Gastroesophageal sphincter (tissue), 4 donors: ENCODE data around the gene PPIF. TPM values are rescaled to one million over a fixed set of nuclear protein-coding genes. Genes with fewer than 3 reads are reported as not detected.
"Not testable (repeated sequence)": the region's sequence is repeated elsewhere in the genome, so short reads cannot be mapped to it uniquely, and the experiment has no call there.

Experiments
- ATAC-seq: fragments of 150-250 bp; one replicate; pipeline ENCODE4 v1.9.1; 2016; ENCODE audit warnings: mild to moderate bottlenecking, moderate library complexity
- H3K27ac ChIP-seq, 4 donors: fragments of 200-600 bp; sonication (generic) in 3 of 4; 1 replicate in 3 of 4; 2 replicates in 1 of 4; pipeline ENCODE4 v1.5.1; 2016 to 2019
- H3K27me3 ChIP-seq: fragments of 200-600 bp; sonication (generic); one replicate; pipeline ENCODE4 v1.5.1; 2019
- H3K36me3 ChIP-seq, 2 donors: fragments of 200-600 bp; sonication (generic); one replicate each; pipeline ENCODE4 v1.5.1; 2019; ENCODE audit warnings: control low read depth in 1 of 2
- H3K4me1 ChIP-seq, 3 donors: fragments of 200-600 bp; sonication (generic); 1 replicate in 2 of 3; 2 replicates in 1 of 3; pipeline ENCODE4 v1.5.1; 2016 to 2019; ENCODE audit warnings: control low read depth in 2 of 3
- H3K4me3 ChIP-seq, 2 donors: fragments of 200-600 bp; sonication (generic); one replicate each; pipeline ENCODE4 v1.5.1; 2019; ENCODE audit warnings: mild to moderate bottlenecking in 1 of 2, moderate library complexity in 1 of 2
- H3K9me3 ChIP-seq, 3 donors: fragments of 200-600 bp; sonication (generic); one replicate each; pipeline ENCODE4 v1.5.1; 2017 to 2019; ENCODE audit warnings: control low read depth in 2 of 3
- EP300 ChIP-seq: sonication (generic); formaldehyde crosslinking; IDR thresholded peaks from one replicate; pipeline ENCODE4 v1.6.1; 2017; ENCODE audit warnings: antibody characterized with exemption, mild to moderate bottlenecking
- POLR2A ChIP-seq, 2 donors: fragments of 450-650 bp; IDR thresholded peaks; one replicate each; pipeline ENCODE4 v1.6.1; 2017; ENCODE audit warnings: antibody characterized with exemption in 2 of 2, mild to moderate bottlenecking in 2 of 2, moderate library complexity in 1 of 2
- POLR2AphosphoS5 ChIP-seq: sonication (generic); formaldehyde crosslinking; IDR thresholded peaks from one replicate; pipeline ENCODE4 v1.6.1; 2017; ENCODE audit warnings: antibody characterized with exemption
- WGBS, 2 donors: methylation state at CpG; one replicate each; pipeline ENCODE4 v1.1.5; 2018; ENCODE audit warnings: low coverage in 1 of 2; 5-methylcytosine and 5-hydroxymethylcytosine counted together
- total RNA-seq, 4 donors: library from RNA; depleted of rRNA; stranded (reverse); fragments of >200 nt; gene quantifications; one replicate each; pipeline ENCODE4 v1.1.0, GENCODE V29; 2016
- TF ChIP-seq, protein P1 (sequence below), 4 experiments: fragments of 200-600 bp in 2 of 4; fragments of 450-650 bp in 2 of 4; sonication (generic) in 1 of 4; IDR thresholded peaks; one replicate each; pipeline ENCODE4 v1.5.1; 2017 to 2019; ENCODE audit warnings: antibody characterized with exemption in 4 of 4, mild to moderate bottlenecking in 2 of 4, moderate library complexity in 2 of 4

PPIF gene
- total RNA-seq, 4 donors from 2014 or later, result 16.5 to 38.0 (median 22.8) TPM

DNA sequence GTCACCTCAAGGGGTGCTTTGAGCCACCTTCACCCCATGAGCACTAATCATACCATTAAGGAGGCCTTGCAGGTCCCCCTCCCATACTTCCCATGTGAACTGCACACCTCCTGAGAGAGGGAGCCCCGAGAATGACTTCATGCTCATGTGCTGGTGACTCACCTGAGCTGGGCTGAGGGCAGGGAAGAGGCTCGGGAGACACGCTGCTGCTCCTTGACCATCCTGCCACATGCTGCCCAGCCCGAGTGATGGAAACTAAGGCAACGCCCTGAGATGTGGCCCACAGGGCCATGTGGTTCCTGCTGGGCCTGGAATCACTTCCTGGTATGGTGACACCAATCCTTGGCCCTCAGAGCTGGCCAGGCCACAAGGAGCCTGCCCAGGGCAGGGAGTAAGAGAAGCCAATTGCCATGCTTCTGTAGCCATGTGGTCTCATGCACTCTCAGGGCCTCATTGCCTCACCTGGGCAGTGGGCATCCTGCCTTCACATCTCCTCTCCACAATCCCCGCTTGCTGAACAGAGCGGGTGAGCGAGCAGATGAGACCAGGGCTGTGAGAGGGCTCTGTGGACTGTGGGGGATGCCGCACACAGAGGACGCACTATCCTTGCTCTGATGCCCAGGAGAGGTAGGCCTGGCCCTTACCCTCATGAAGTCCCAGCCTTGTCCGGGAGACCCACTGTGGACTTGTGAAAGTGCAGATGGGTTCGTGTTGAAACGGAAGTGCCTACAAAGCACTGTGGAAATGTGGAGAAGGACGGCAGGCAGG is 18.3 kb upstream of the PPIF start:
- no peak overlapping the region for H3K4me3 ChIP-seq
- no peak overlapping the region for H3K27ac ChIP-seq
- H3K4me1 ChIP-seq, result no peaks in the 10 kb centered on the region
- H3K9me3 ChIP-seq, result no peaks in the 10 kb centered on the region
- H3K36me3 ChIP-seq, result no peaks in the 10 kb centered on the region
- no peak for ATAC-seq
- 88 to 100% methylated on average over 2 to 5 of the region's 14 CpGs for WGBS, 2 donors
- no peak for TF ChIP-seq EP300
- TF ChIP-seq, protein P1, sequence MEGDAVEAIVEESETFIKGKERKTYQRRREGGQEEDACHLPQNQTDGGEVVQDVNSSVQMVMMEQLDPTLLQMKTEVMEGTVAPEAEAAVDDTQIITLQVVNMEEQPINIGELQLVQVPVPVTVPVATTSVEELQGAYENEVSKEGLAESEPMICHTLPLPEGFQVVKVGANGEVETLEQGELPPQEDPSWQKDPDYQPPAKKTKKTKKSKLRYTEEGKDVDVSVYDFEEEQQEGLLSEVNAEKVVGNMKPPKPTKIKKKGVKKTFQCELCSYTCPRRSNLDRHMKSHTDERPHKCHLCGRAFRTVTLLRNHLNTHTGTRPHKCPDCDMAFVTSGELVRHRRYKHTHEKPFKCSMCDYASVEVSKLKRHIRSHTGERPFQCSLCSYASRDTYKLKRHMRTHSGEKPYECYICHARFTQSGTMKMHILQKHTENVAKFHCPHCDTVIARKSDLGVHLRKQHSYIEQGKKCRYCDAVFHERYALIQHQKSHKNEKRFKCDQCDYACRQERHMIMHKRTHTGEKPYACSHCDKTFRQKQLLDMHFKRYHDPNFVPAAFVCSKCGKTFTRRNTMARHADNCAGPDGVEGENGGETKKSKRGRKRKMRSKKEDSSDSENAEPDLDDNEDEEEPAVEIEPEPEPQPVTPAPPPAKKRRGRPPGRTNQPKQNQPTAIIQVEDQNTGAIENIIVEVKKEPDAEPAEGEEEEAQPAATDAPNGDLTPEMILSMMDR (IDR thresholded peaks at IDR 0.05), result no peak
- no peak for TF ChIP-seq POLR2AphosphoS5
- TF ChIP-seq POLR2A (IDR thresholded peaks at IDR 0.05), result no peak
- H3K27me3 ChIP-seq, result no peaks in the 10 kb centered on the region

- no peak overlapping the region for H3K27ac ChIP-seq
- WGBS, 2 donors, result 84 to 95% methylated on average over 5 to 8 of the region's 9 CpGs
- no peaks in the 10 kb centered on the region for H3K4me1 ChIP-seq
- H3K27me3 ChIP-seq, result no peaks in the 10 kb centered on the region
- no peaks in the 10 kb centered on the region for H3K36me3 ChIP-seq
- no peak overlapping the region for H3K4me3 ChIP-seq
- no peaks in the 10 kb centered on the region for H3K9me3 ChIP-seq
- TF ChIP-seq EP300, result no peak
- TF ChIP-seq, protein P1 (IDR thresholded peaks at IDR 0.05), result no peak
- no peak for TF ChIP-seq POLR2AphosphoS5
- no peak for TF ChIP-seq POLR2A (IDR thresholded peaks at IDR 0.05)
- ATAC-seq, result no peak
Observed at GRCh38 chr10:79329529-79329928, 17.7 kb upstream of the PPIF start.

GRCh38 chr10:79331226-79331625 is 16.0 kb upstream of the PPIF start:
- TF ChIP-seq POLR2AphosphoS5 (no peak), POLR2A (IDR thresholded peaks at IDR 0.05) (no peak), EP300 (no peak)
- TF ChIP-seq, protein P1 (IDR thresholded peaks at IDR 0.05), result no peak
- Histone ChIP-seq H3K4me3 (no peak overlapping the region), H3K9me3 (no peaks in the 10 kb centered on the region), H3K27ac (no peak overlapping the region), H3K27me3 (no peaks in the 10 kb centered on the region), H3K36me3 (no peaks in the 10 kb centered on the region), H3K4me1 (peaks cover 0 to 6% (median 0%) of the 10 kb centered on the region in 3 donors)
- 80 to 81% methylated on average over 1 to 4 of the region's 5 CpGs for WGBS, 2 donors
- no peak for ATAC-seq

GRCh38 chr10:79331709-79332108 is 15.6 kb upstream of the PPIF start:
- no peak for ATAC-seq
- no peak overlapping the region for H3K27ac ChIP-seq
- peaks cover 0 to 6% (median 0%) of the 10 kb centered on the region in 3 donors for H3K4me1 ChIP-seq
- 65% methylated on average over 3 of the region's 6 CpGs; no CpG with 5 or more reads in 1 of the 2 donors for WGBS, 2 donors
- no peaks in the 10 kb centered on the region for H3K36me3 ChIP-seq
- TF ChIP-seq, protein P1 (IDR thresholded peaks at IDR 0.05), result no peak
- TF ChIP-seq EP300 (no peak), POLR2AphosphoS5 (no peak), POLR2A (IDR thresholded peaks at IDR 0.05) (no peak)
- H3K4me3 ChIP-seq, result no peak overlapping the region
- no peaks in the 10 kb centered on the region for H3K27me3 ChIP-seq
- no peaks in the 10 kb centered on the region for H3K9me3 ChIP-seq

GRCh38 chr10:79332610-79333315 is 14.5 kb upstream of the PPIF start:
- H3K4me3 ChIP-seq, H3K4me1 ChIP-seq, H3K27ac ChIP-seq, H3K9me3 ChIP-seq, H3K27me3 ChIP-seq, ATAC-seq, H3K36me3 ChIP-seq: not testable (repeated sequence)
- WGBS, 2 donors, result 60 to 92% methylated on average over 1 to 2 of the region's 10 CpGs
